HepG2 (cell line): ENCODE data around the gene SLC24A5. TPM values are rescaled to one million over a fixed set of nuclear protein-coding genes. Genes with fewer than 3 reads are reported as not detected.

Source experiments
- AKAP8 ChIP-seq: sonication (generic); formaldehyde crosslinking; IDR thresholded peaks from 2 replicates; pipeline ENCODE4 v1.5.1; 2020; ENCODE audit warnings: mild to moderate bottlenecking, missing genetic modification reagents
- ELF3 ChIP-seq: IDR thresholded peaks from 2 replicates; pipeline ENCODE4 v1.6.1; 2016; ENCODE audit warnings: missing genetic modification reagents, missing compliant biosample characterization
- FOXK2 ChIP-seq: fragments of 450-650 bp; IDR thresholded peaks from 2 replicates; pipeline ENCODE4 v1.6.1; 2016
- KLF11 ChIP-seq: IDR thresholded peaks from 2 replicates; pipeline ENCODE4 v1.6.1; 2016; ENCODE audit warnings: missing compliant biosample characterization
- KLF12 ChIP-seq: sonication (generic); formaldehyde crosslinking; IDR thresholded peaks from 2 replicates; pipeline ENCODE4 v1.4.0; 2020; ENCODE audit warnings: missing genetic modification reagents, borderline replicate concordance
- MIER3 ChIP-seq: IDR thresholded peaks from 2 replicates; pipeline ENCODE4 v1.6.1; 2016; ENCODE audit warnings: missing compliant biosample characterization, borderline replicate concordance
- REXO4 ChIP-seq: sonication (generic); formaldehyde crosslinking; IDR thresholded peaks from 2 replicates; pipeline ENCODE4 v1.8.0; 2022; ENCODE audit warnings: missing genetic modification reagents, mild to moderate bottlenecking, borderline replicate concordance
- TGIF2 ChIP-seq: IDR thresholded peaks from 2 replicates; pipeline ENCODE4 v1.6.1; 2016; ENCODE audit warnings: control low read depth, missing compliant biosample characterization
- ZNF670 ChIP-seq: sonication (generic); formaldehyde crosslinking; IDR thresholded peaks from 2 replicates; pipeline ENCODE4 v1.8.0; 2022; ENCODE audit warnings: mild to moderate bottlenecking, missing genetic modification reagents, borderline replicate concordance
- polyA plus RNA-seq, 8 experiments: library from polyadenylated mRNA; depleted of rRNA in 3 of 8; stranded (reverse) in 7 of 8; unstranded in 1 of 8; fragments of >200 nt; fragmentation: Illumina TruSeq in 4 of 8; extraction: Trizol in 4 of 8; gene quantifications; 2 replicates each; pipeline versions ENCODE4 v1.2.1 to v1.2.3, GENCODE V29; 2011 to 2016; ENCODE audit warnings: low read depth in 4 of 8, missing spikeins in 1 of 8, mixed read lengths in 1 of 8; ENCODE audit not compliant: insufficient read depth in 1 of 8
- total RNA-seq, 5 experiments: library from RNA; depleted of rRNA; stranded (reverse); fragments of >200 nt; fragmentation: Illumina TruSeq; extraction: Trizol; gene quantifications; 2 replicates each; pipeline ENCODE4 v1.2.3, GENCODE V29; 2016; ENCODE audit warnings: low read depth in 1 of 5
- TF ChIP-seq, protein P1 (sequence below), 2 experiments: sonication (generic) in 1 of 2; formaldehyde crosslinking in 1 of 2; IDR thresholded peaks; 2 replicates each; pipeline versions ENCODE4 v1.6.1 to v1.9.0; 2014 to 2022; ENCODE audit warnings: antibody characterized with exemption in 1 of 2, borderline replicate concordance in 1 of 2, inconsistent platforms in 1 of 2, low read depth in 1 of 2, missing genetic modification reagents in 1 of 2
- TF ChIP-seq, protein P2 (sequence below), 2 experiments: fragments of 450-650 bp in 1 of 2; sonication (generic) in 1 of 2; formaldehyde crosslinking in 1 of 2; IDR thresholded peaks; 2 replicates each; pipeline versions ENCODE4 v1.6.1 to v1.8.0; 2016 to 2022; ENCODE audit warnings: antibody characterized with exemption in 1 of 2, mild to moderate bottlenecking in 1 of 2, missing genetic modification reagents in 1 of 2
- TF ChIP-seq, protein P3 (sequence below): IDR thresholded peaks from 2 replicates; pipeline ENCODE4 v1.6.1; 2016; ENCODE audit warnings: low read depth, control low read depth

The SLC24A5 gene
- total and polyA plus RNA-seq, 2 of the 13 experiments (the other 11 are each of a cell fraction or from before 2014, with no cell fraction given) = not detected

DNA sequence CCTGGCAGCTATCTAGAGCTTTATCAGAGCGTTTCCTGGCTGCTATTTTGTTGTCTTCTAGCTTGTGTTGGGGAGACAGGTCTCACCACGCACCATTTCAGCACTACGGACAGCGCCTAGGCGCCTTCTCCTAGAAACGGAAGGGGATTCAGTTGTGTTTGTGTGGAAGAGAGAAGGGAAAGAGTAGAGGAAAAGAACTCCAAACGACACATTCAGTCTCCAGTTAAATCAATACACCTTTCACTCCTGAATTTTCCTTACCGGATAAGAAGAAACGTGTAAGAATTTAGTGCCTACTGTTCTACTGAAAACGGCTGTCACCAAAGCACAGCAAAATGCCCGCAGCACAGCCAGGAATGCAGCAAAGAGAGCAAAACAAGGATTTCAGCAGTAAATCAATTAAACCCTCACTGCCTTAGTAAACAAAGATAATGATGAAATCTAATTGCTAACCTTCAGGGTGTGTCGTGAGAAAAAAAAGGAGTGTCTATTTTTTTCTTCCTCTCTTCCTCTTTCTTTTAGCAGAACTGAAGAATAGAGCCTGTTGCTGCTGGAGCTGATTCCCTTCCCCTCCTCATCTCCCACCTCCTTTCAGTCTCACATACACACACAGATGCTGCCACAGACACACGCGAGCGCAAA is 70.3 kb downstream of the SLC24A5 start (continued):
- TF ChIP-seq KLF11 (CRISPR knock-in tag) = peak; percentile 83; the same call in 1 of the 2 replicates
- no peak for TF ChIP-seq FOXK2
- TF ChIP-seq, protein P1, sequence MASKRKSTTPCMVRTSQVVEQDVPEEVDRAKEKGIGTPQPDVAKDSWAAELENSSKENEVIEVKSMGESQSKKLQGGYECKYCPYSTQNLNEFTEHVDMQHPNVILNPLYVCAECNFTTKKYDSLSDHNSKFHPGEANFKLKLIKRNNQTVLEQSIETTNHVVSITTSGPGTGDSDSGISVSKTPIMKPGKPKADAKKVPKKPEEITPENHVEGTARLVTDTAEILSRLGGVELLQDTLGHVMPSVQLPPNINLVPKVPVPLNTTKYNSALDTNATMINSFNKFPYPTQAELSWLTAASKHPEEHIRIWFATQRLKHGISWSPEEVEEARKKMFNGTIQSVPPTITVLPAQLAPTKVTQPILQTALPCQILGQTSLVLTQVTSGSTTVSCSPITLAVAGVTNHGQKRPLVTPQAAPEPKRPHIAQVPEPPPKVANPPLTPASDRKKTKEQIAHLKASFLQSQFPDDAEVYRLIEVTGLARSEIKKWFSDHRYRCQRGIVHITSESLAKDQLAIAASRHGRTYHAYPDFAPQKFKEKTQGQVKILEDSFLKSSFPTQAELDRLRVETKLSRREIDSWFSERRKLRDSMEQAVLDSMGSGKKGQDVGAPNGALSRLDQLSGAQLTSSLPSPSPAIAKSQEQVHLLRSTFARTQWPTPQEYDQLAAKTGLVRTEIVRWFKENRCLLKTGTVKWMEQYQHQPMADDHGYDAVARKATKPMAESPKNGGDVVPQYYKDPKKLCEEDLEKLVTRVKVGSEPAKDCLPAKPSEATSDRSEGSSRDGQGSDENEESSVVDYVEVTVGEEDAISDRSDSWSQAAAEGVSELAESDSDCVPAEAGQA (IDR thresholded peaks at IDR 0.05; ENCODE audit: low read depth) = no peak
- TF ChIP-seq, protein P1 (CRISPR knock-in tag; IDR thresholded peaks at IDR 0.05; ENCODE audit: borderline replicate concordance) = 0 out of 2 replicates have a peak, but pooled peaks have one; percentile 48
- peak; percentile 83 for TF ChIP-seq TGIF2 (CRISPR knock-in tag)
- TF ChIP-seq KLF12 (CRISPR knock-in tag) = 0 out of 2 replicates have a peak, but pooled peaks have one; percentile 48
- 0 out of 2 replicates have a peak, but pooled peaks have one; percentile 46 for TF ChIP-seq ELF3 (CRISPR knock-in tag)
- TF ChIP-seq, protein P2, sequence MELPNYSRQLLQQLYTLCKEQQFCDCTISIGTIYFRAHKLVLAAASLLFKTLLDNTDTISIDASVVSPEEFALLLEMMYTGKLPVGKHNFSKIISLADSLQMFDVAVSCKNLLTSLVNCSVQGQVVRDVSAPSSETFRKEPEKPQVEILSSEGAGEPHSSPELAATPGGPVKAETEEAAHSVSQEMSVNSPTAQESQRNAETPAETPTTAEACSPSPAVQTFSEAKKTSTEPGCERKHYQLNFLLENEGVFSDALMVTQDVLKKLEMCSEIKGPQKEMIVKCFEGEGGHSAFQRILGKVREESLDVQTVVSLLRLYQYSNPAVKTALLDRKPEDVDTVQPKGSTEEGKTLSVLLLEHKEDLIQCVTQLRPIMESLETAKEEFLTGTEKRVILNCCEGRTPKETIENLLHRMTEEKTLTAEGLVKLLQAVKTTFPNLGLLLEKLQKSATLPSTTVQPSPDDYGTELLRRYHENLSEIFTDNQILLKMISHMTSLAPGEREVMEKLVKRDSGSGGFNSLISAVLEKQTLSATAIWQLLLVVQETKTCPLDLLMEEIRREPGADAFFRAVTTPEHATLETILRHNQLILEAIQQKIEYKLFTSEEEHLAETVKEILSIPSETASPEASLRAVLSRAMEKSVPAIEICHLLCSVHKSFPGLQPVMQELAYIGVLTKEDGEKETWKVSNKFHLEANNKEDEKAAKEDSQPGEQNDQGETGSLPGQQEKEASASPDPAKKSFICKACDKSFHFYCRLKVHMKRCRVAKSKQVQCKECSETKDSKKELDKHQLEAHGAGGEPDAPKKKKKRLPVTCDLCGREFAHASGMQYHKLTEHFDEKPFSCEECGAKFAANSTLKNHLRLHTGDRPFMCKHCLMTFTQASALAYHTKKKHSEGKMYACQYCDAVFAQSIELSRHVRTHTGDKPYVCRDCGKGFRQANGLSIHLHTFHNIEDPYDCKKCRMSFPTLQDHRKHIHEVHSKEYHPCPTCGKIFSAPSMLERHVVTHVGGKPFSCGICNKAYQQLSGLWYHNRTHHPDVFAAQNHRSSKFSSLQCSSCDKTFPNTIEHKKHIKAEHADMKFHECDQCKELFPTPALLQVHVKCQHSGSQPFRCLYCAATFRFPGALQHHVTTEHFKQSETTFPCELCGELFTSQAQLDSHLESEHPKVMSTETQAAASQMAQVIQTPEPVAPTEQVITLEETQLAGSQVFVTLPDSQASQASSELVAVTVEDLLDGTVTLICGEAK (IDR thresholded peaks at IDR 0.05) = no peak
- TF ChIP-seq, protein P2 (CRISPR knock-in tag; IDR thresholded peaks at IDR 0.05) = peak; percentile 24; the same call in 1 of the 2 replicates
- TF ChIP-seq, protein P3, sequence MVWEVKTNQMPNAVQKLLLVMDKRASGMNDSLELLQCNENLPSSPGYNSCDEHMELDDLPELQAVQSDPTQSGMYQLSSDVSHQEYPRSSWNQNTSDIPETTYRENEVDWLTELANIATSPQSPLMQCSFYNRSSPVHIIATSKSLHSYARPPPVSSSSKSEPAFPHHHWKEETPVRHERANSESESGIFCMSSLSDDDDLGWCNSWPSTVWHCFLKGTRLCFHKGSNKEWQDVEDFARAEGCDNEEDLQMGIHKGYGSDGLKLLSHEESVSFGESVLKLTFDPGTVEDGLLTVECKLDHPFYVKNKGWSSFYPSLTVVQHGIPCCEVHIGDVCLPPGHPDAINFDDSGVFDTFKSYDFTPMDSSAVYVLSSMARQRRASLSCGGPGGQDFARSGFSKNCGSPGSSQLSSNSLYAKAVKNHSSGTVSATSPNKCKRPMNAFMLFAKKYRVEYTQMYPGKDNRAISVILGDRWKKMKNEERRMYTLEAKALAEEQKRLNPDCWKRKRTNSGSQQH (CRISPR knock-in tag) = 0 out of 2 replicates have a peak, but pooled peaks have one; percentile 68
- no peak for TF ChIP-seq REXO4 (CRISPR knock-in tag)
- 0 out of 2 replicates have a peak, but pooled peaks have one; percentile 62 for TF ChIP-seq ZNF670
- TF ChIP-seq AKAP8 (CRISPR knock-in tag) = no peak
- TF ChIP-seq MIER3 (CRISPR knock-in tag) = no peak
